H1 (cell line): ENCODE measurements around the gene SPATA25. TPM values are rescaled to one million over a fixed set of nuclear protein-coding genes. Genes with fewer than 3 reads are reported as not detected.

ENCODE experiments used
- CTCF ChIA-PET: fragments of 300-600 bp; sonication (Branson Sonifier 250); formaldehyde crosslinking; loops from one replicate; lab custom pipeline; 2021; ENCODE audit not compliant: partially characterized antibody; lab: Charles Lee
- POLR2A ChIA-PET: fragments of 300-600 bp; sonication (Branson Sonifier 250); formaldehyde crosslinking; loops from one replicate; lab custom pipeline; 2021; ENCODE audit warnings: inconsistent platforms; ENCODE audit not compliant: partially characterized antibody; lab: Charles Lee
- DNase-seq, 2 experiments: peaks; one replicate each; pipeline versions ENCODE4 v3.0.0 to v3.0.0-alpha.2; 2010 to 2022; ENCODE audit warnings: low spot score in 2 of 2, low read depth in 1 of 2, mixed read lengths in 1 of 2
- FAIRE-seq: peaks from 2 replicates; lab custom pipeline; 2011; peaks lifted over from hg19 to GRCh38; lab: Jason Lieb, UNC
- H2AFZ ChIP-seq: 2 replicates; pipeline ENCODE4 v1.8.1; 2012; ENCODE audit warnings: low read length, inconsistent platforms
- H2AK5ac ChIP-seq: 2 replicates; pipeline ENCODE4 v1.6.1; 2013; ENCODE audit warnings: low read depth, low read length
- H2BK120ac ChIP-seq: replicated peaks from 2 replicates; pipeline ENCODE3; 2013; ENCODE audit warnings: low read depth, low read length, inconsistent platforms
- H2BK12ac ChIP-seq: 2 replicates; pipeline ENCODE4 v1.6.1; 2013; ENCODE audit warnings: low read depth, low read length
- H2BK15ac ChIP-seq: 2 replicates; pipeline ENCODE4 v1.6.1; 2013; ENCODE audit warnings: low read length
- H2BK20ac ChIP-seq: 2 replicates; pipeline ENCODE4 v1.6.1; 2013; ENCODE audit warnings: low read length
- H2BK5ac ChIP-seq: 2 replicates; pipeline ENCODE4 v1.6.1; 2013; ENCODE audit warnings: low read depth, low read length
- H3K14ac ChIP-seq: 2 replicates; pipeline ENCODE4 v1.6.1; 2013; ENCODE audit warnings: inconsistent platforms; ENCODE audit not compliant: insufficient read length
- H3K18ac ChIP-seq: 2 replicates; pipeline ENCODE4 v1.6.1; 2013; ENCODE audit warnings: low read length; ENCODE audit errors: extremely low read depth
- H3K23ac ChIP-seq: 2 replicates; pipeline ENCODE4 v1.6.1; 2013; ENCODE audit warnings: inconsistent platforms; ENCODE audit not compliant: insufficient read length
- H3K23me2 ChIP-seq: 2 replicates; pipeline ENCODE4 v1.6.1; 2013; ENCODE audit warnings: low read depth, low read length
- H3K27ac ChIP-seq: 2 replicates; pipeline ENCODE4 v1.6.1; 2011; ENCODE audit warnings: low read depth, low read length, inconsistent platforms
- H3K27me3 ChIP-seq, 4 experiments: replicated peaks in 1 of 4; 1 replicate in 1 of 4; 2 replicates in 3 of 4; pipeline versions ENCODE4 v1.6.1 to v1.8.1; 2011 to 2013; ENCODE audit warnings: low read length in 3 of 4, mild to moderate bottlenecking in 3 of 4, inconsistent platforms in 2 of 4, mixed read lengths in 2 of 4, moderate library complexity in 1 of 4; ENCODE audit not compliant: control insufficient read depth in 3 of 4, insufficient read depth in 3 of 4; ENCODE audit errors: extremely low read depth in 1 of 4
- H3K36me3 ChIP-seq, 4 experiments: 2 replicates each; pipeline versions ENCODE4 v1.6.1 to v1.8.1; 2011 to 2013; ENCODE audit warnings: mild to moderate bottlenecking in 4 of 4, low read length in 3 of 4, moderate library complexity in 2 of 4, control low read depth in 1 of 4, inconsistent platforms in 1 of 4; ENCODE audit not compliant: insufficient read depth in 4 of 4, control insufficient read depth in 2 of 4
- H3K4ac ChIP-seq: replicated peaks from 2 replicates; pipeline ENCODE3; 2013; ENCODE audit warnings: low read length, low read depth, mixed read lengths, inconsistent platforms; ENCODE audit not compliant: insufficient read length
- H3K4me1 ChIP-seq, 4 experiments: replicated peaks in 1 of 4; 1 replicate in 1 of 4; 2 replicates in 3 of 4; pipeline versions ENCODE4 v1.6.1 to v1.8.1; 2011 to 2013; ENCODE audit warnings: low read length in 3 of 4, inconsistent platforms in 2 of 4, mixed read lengths in 1 of 4; ENCODE audit not compliant: insufficient read depth in 4 of 4, control insufficient read depth in 3 of 4
- H3K4me2 ChIP-seq, 2 experiments: 2 replicates each; pipeline versions ENCODE4 v1.6.1 to v1.8.1; 2011 to 2013; ENCODE audit warnings: low read depth in 2 of 2, low read length in 2 of 2, control low read depth in 1 of 2, inconsistent platforms in 1 of 2, mild to moderate bottlenecking in 1 of 2; ENCODE audit not compliant: insufficient read depth in 1 of 2
- H3K4me3 ChIP-seq, 4 experiments: fragments of 200-600, 300-600 bp in 1 of 4; sonication (generic), shearing (Covaris generic), sonication (Bioruptor Twin) in 1 of 4; 2 replicates each; pipeline versions ENCODE4 v1.5.1 to v1.8.1; 2011 to 2016; ENCODE audit warnings: low read length in 4 of 4, low read depth in 3 of 4, control low read depth in 2 of 4, inconsistent platforms in 2 of 4, mild to moderate bottlenecking in 2 of 4, mixed read lengths in 1 of 4, moderate library complexity in 1 of 4; ENCODE audit not compliant: insufficient read depth in 2 of 4; ENCODE audit errors: extremely low read depth in 1 of 4
- H3K56ac ChIP-seq: replicated peaks from 2 replicates; pipeline ENCODE3; 2013; ENCODE audit warnings: low read depth, mild to moderate bottlenecking, mixed read lengths, low read length, inconsistent platforms; ENCODE audit not compliant: insufficient read length
- H3K79me1 ChIP-seq: 2 replicates; pipeline ENCODE4 v1.6.1; 2013; ENCODE audit warnings: low read depth, low read length, control low read depth
- H3K79me2 ChIP-seq, 2 experiments: 2 replicates each; pipeline versions ENCODE4 v1.6.1 to v1.8.1; 2012 to 2013; ENCODE audit warnings: low read length in 2 of 2, mild to moderate bottlenecking in 2 of 2, inconsistent platforms in 1 of 2; ENCODE audit not compliant: insufficient read depth in 2 of 2, control insufficient read depth in 1 of 2
- H3K9ac ChIP-seq, 4 experiments: replicated peaks in 1 of 4; 1 replicate in 1 of 4; 2 replicates in 3 of 4; pipeline versions ENCODE4 v1.6.1 to v1.8.1; 2011 to 2013; ENCODE audit warnings: low read depth in 3 of 4, low read length in 3 of 4, control low read depth in 2 of 4, mild to moderate bottlenecking in 2 of 4, moderate library complexity in 2 of 4, inconsistent platforms in 1 of 4; ENCODE audit errors: extremely low read depth in 1 of 4
- H3K9me3 ChIP-seq, 2 experiments: 2 replicates each; pipeline versions ENCODE4 v1.6.1 to v1.8.1; 2012 to 2013; ENCODE audit warnings: mild to moderate bottlenecking in 2 of 2, moderate library complexity in 2 of 2, control low read depth in 1 of 2, inconsistent platforms in 1 of 2, low read depth in 1 of 2, low read length in 1 of 2, mixed read lengths in 1 of 2; ENCODE audit not compliant: insufficient read depth in 2 of 2
- H4K20me1 ChIP-seq, 2 experiments: replicated peaks in 1 of 2; 2 replicates each; pipeline versions ENCODE3 to v1.8.1; 2011 to 2013; ENCODE audit warnings: inconsistent platforms in 2 of 2, low read length in 2 of 2, mild to moderate bottlenecking in 1 of 2; ENCODE audit not compliant: insufficient read depth in 2 of 2, control insufficient read depth in 1 of 2
- H4K5ac ChIP-seq: 2 replicates; pipeline ENCODE4 v1.6.1; 2013; ENCODE audit warnings: low read length, low read depth, mixed read lengths, inconsistent platforms; ENCODE audit not compliant: insufficient read length
- H4K8ac ChIP-seq: 2 replicates; pipeline ENCODE4 v1.8.0; 2013; ENCODE audit warnings: mild to moderate bottlenecking, moderate library complexity, low read length, inconsistent platforms; ENCODE audit not compliant: insufficient read depth; ENCODE audit errors: extremely low read depth
- H4K91ac ChIP-seq: replicated peaks from 2 replicates; pipeline ENCODE3; 2013; ENCODE audit warnings: low read length, mixed read lengths, inconsistent platforms; ENCODE audit not compliant: insufficient read length
- GTF2F1 ChIP-seq: IDR thresholded peaks from 2 replicates; pipeline ENCODE4 v1.6.1; 2012; ENCODE audit warnings: low read depth, low read length, improper control_type of control experiment, borderline replicate concordance
- POLR2A ChIP-seq, 2 experiments: IDR thresholded peaks; 1 replicate in 1 of 2; 2 replicates in 1 of 2; pipeline ENCODE4 v1.6.1; 2011; ENCODE audit warnings: low read depth in 2 of 2, low read length in 2 of 2, mild to moderate bottlenecking in 2 of 2; ENCODE audit errors: control extremely low read depth in 1 of 2
- POU5F1 ChIP-seq: IDR thresholded peaks from 2 replicates; pipeline ENCODE4 v1.6.1; 2011; ENCODE audit warnings: low read depth, mild to moderate bottlenecking, low read length, moderate library complexity
- TBP ChIP-seq: IDR thresholded peaks from 2 replicates; pipeline ENCODE4 v1.6.1; 2011; ENCODE audit warnings: low read depth, low read length, improper control_type of control experiment
- ZNF274 ChIP-seq: IDR thresholded peaks from 2 replicates; pipeline ENCODE4 v1.7.0; 2012; ENCODE audit warnings: low read length, borderline replicate concordance; ENCODE audit errors: extremely low read depth
- WGBS, 2 experiments: shearing (Covaris generic) in 1 of 2; methylation state at CpG; one replicate each; pipeline versions ENCODE4 v1.1.6 to v1.1.7; 2013 to 2015; ENCODE audit warnings: low lambda C conversion rate in 2 of 2, mixed read lengths in 2 of 2, inconsistent platforms in 1 of 2, low coverage in 1 of 2, missing lambda C conversion rate in 1 of 2; ENCODE audit not compliant: insufficient replicate concordance in 2 of 2, insufficient coverage in 1 of 2, insufficient read length in 1 of 2; ENCODE audit errors: extremely low coverage in 1 of 2, missing lambda C conversion rate in 1 of 2; 5-methylcytosine and 5-hydroxymethylcytosine counted together
- polyA plus RNA-seq, 7 experiments: library from polyadenylated mRNA; depleted of rRNA in 3 of 7; stranded (reverse) in 5 of 7; unstranded in 2 of 7; fragments of >200 nt in 5 of 7; fragments of 200-250 nt in 2 of 7; gene quantifications; 1 replicate in 5 of 7; 2 replicates in 1 of 7; 4 replicates in 1 of 7; pipeline versions ENCODE4 v1.2.1 to v1.2.3, GENCODE V29; 2011 to 2013; ENCODE audit warnings: missing spikeins in 2 of 7, mixed read lengths in 2 of 7
- total RNA-seq: library from RNA; stranded (reverse); fragmentation: NEBNext Ultra II Directional; extraction: Animal tissue kit (Norgen Biotek cat#: 25700); gene quantifications from 2 replicates; pipeline ENCODE4 v1.2.1, GENCODE V29; 2021

SPATA25 gene
- total and polyA plus RNA-seq, 2 of the 8 experiments (the other 6 are each of a cell fraction or from before 2014, with no cell fraction given) = 2.0 to 3.0 TPM

DNA sequence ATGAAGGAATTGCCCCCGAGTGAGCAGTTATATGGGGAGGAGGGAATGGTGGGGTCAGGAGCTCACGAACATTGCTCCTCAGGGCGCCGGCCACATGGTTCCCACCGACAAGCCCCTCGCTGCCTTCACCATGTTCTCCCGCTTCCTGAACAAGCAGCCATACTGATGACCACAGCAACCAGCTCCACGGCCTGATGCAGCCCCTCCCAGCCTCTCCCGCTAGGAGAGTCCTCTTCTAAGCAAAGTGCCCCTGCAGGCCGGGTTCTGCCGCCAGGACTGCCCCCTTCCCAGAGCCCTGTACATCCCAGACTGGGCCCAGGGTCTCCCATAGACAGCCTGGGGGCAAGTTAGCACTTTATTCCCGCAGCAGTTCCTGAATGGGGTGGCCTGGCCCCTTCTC is 10.9 kb upstream of the SPATA25 start:
- H4K8ac ChIP-seq = no peak overlapping the region
- no peaks in the 10 kb centered on the region for H3K27me3 ChIP-seq
- no peak overlapping the region for H3K23ac ChIP-seq
- H4K20me1 ChIP-seq = peaks cover 0 to 12% of the 10 kb centered on the region in 2 experiments
- H3K9ac ChIP-seq = no peak overlapping the region
- H2AFZ ChIP-seq = no peak overlapping the region
- H2AK5ac ChIP-seq = no peak overlapping the region
- no peaks in the 10 kb centered on the region for H3K4me1 ChIP-seq
- POLR2A ChIA-PET = interaction anchor here (0.8 to 11.2 kb wide), 10 partner anchors 7 to 74 kb away, joined by 3 to 172 read pairs (median 8); partner anchors contain the start of genes CTSA, NEURL2, PCIF1 and PLTP
- H2BK120ac ChIP-seq = no peak overlapping the region
- H2BK12ac ChIP-seq = no peak overlapping the region
- H3K18ac ChIP-seq = no peak overlapping the region
- no peak overlapping the region for H3K56ac ChIP-seq
- no peak overlapping the region for H2BK5ac ChIP-seq
- no peak overlapping the region for H3K4me2 ChIP-seq
- 93% methylated on average over 12 of the region's 12 CpGs; no CpG with 5 or more reads in 1 of the 2 experiments for WGBS, 2 experiments
- H2BK15ac ChIP-seq = no peak overlapping the region
- no peak overlapping the region for H4K91ac ChIP-seq
- no peaks in the 10 kb centered on the region for H3K23me2 ChIP-seq
- H3K9me3 ChIP-seq = no peaks in the 10 kb centered on the region
- H3K4me3 ChIP-seq = no peak overlapping the region
- H4K5ac ChIP-seq = no peak overlapping the region
- H3K79me1 ChIP-seq = no peaks in the 10 kb centered on the region
- no peak overlapping the region for H3K14ac ChIP-seq
- DNase-seq (no peak), FAIRE-seq (no peak)
- H3K79me2 ChIP-seq = no peaks in the 10 kb centered on the region
- peaks cover 15 to 51% (median 46%) of the 10 kb centered on the region in 4 experiments for H3K36me3 ChIP-seq
- H3K27ac ChIP-seq = no peak overlapping the region
- CTCF ChIA-PET = interaction anchor here (1.1 to 1.8 kb wide), 3 partner anchors 8 to 74 kb away, joined by 3 read pairs; partner anchors contain the start of gene ZSWIM1
- TF ChIP-seq GTF2F1 = no peak
- TF ChIP-seq ZNF274 = no peak
- TF ChIP-seq TBP = no peak
- TF ChIP-seq POU5F1 = no peak
- no peak for TF ChIP-seq POLR2A (IDR thresholded peaks at IDR 0.05; ENCODE audit: control extremely low read depth in 1 of 2, low read depth in 2 of 2, low read length in 2 of 2)
- H2BK20ac ChIP-seq = no peak overlapping the region
- no peak overlapping the region for H3K4ac ChIP-seq
